Upper lobe of left lung (tissue), 6 donors: ENCODE measurements around the gene MRGPRF. TPM values are rescaled to one million over a fixed set of nuclear protein-coding genes. Genes with fewer than 3 reads are reported as not detected.
A peak's percentile ranks its signal among the peaks of the same experiment; 100 is the strongest.

Source experiments
- ATAC-seq, 2 donors: fragments of 200-7000 bp; cut with Tn5 transposase; one replicate each; pipeline ENCODE4 v1.9.1; 2022; ENCODE audit warnings: mild to moderate bottlenecking in 2 of 2, moderate library complexity in 2 of 2; ENCODE audit not compliant: low FRiP score in 2 of 2
- DNase-seq, 2 donors: peaks; one replicate each; pipeline ENCODE4 v3.0.0-alpha.2; 2019 to 2020
- H3K27ac ChIP-seq, 4 donors: fragments of 200-600 bp; sonication (generic); one replicate each; pipeline ENCODE4 v1.5.1; 2016 to 2019
- H3K27me3 ChIP-seq, 4 donors: fragments of 200-600 bp; sonication (generic); one replicate each; pipeline ENCODE4 v1.5.1; 2017 to 2019
- H3K36me3 ChIP-seq, 4 donors: fragments of 200-600 bp; sonication (generic); one replicate each; pipeline ENCODE4 v1.5.1; 2016 to 2019
- H3K4me1 ChIP-seq, 4 donors: fragments of 200-600 bp; sonication (generic); one replicate each; pipeline ENCODE4 v1.5.1; 2018 to 2019
- H3K4me3 ChIP-seq, 4 donors: fragments of 200-600 bp; sonication (generic); one replicate each; pipeline ENCODE4 v1.5.1; 2017 to 2019; ENCODE audit warnings: mild to moderate bottlenecking in 2 of 4, moderate library complexity in 1 of 4
- H3K9me3 ChIP-seq, 4 donors: fragments of 200-600 bp; sonication (generic); one replicate each; pipeline ENCODE4 v1.5.1; 2018 to 2019
- CTCF ChIP-seq, 6 experiments: fragments of 450-650 bp in 4 of 6; fragments of 200-600 bp in 2 of 6; sonication (generic) in 2 of 6; IDR thresholded peaks; one replicate each; pipeline ENCODE4 v1.5.1; 2016 to 2019; ENCODE audit warnings: antibody characterized with exemption in 6 of 6
- EP300 ChIP-seq, 4 donors: sonication (generic); formaldehyde crosslinking; IDR thresholded peaks; one replicate each; pipeline ENCODE4 v1.5.1; 2017; ENCODE audit warnings: antibody characterized with exemption in 4 of 4, control low read depth in 2 of 4
- POLR2A ChIP-seq, 4 donors: fragments of 450-650 bp; IDR thresholded peaks; one replicate each; pipeline ENCODE4 v1.5.1; 2016 to 2017; ENCODE audit warnings: antibody characterized with exemption in 4 of 4, mild to moderate bottlenecking in 2 of 4
- POLR2AphosphoS5 ChIP-seq, 2 donors: sonication (generic); formaldehyde crosslinking; IDR thresholded peaks; one replicate each; pipeline ENCODE4 v1.5.1; 2017; ENCODE audit warnings: antibody characterized with exemption in 2 of 2
- WGBS, 2 donors: methylation state at CpG; one replicate each; pipeline ENCODE4 v1.1.5; 2017 to 2018; 5-methylcytosine and 5-hydroxymethylcytosine counted together
- total RNA-seq, 6 donors: library from RNA; depleted of rRNA in 4 of 6; stranded (reverse); fragments of >200 nt in 4 of 6; gene quantifications; one replicate each; pipeline versions ENCODE4 v1.1.0 to v1.2.1, GENCODE V29; 2016 to 2021
- donor health status: DM: no; HTN: no; CAD: no; lungs with moderate emphysema.
- donor health status: DM: no; HTN: yes; CAD: no; lungs with severe emphysema.

The MRGPRF gene
- total RNA-seq, 6 donors from 2014 or later: 3.0 to 16.2 (median 10.7) TPM

- TF ChIP-seq EP300 (IDR thresholded peaks at IDR 0.05): no peak
- TF ChIP-seq POLR2AphosphoS5 (IDR thresholded peaks at IDR 0.05): peak in 1 of 2 donors; percentile 11
- Histone ChIP-seq H3K4me3 (peak overlapping the region; percentile 23 to 49 (median 36)), H3K9me3 (no peaks in the 10 kb centered on the region), H3K27ac (peak overlapping the region; percentile 56 to 84 (median 76)), H3K27me3 (peaks cover 0 to 20% (median 10%) of the 10 kb centered on the region in 4 donors), H3K36me3 (no peaks in the 10 kb centered on the region), H3K4me1 (peaks cover 19 to 52% (median 30%) of the 10 kb centered on the region in 4 donors)
- ATAC-seq (no peak), DNase-seq (no peak)
- 36 to 50% methylated on average over 7 to 14 of the region's 21 CpGs for WGBS, 2 donors
These were observed 696 bp downstream of the MRGPRF start for GRCh38 chr11:69012092-69013008.

- Histone ChIP-seq H3K27ac (peak overlapping the region; percentile 56 to 84 (median 76)), H3K27me3 (peaks cover 0 to 20% (median 10%) of the 10 kb centered on the region in 4 donors), H3K36me3 (no peaks in the 10 kb centered on the region), H3K4me1 (peaks cover 19 to 52% (median 30%) of the 10 kb centered on the region in 4 donors), H3K9me3 (no peaks in the 10 kb centered on the region), H3K4me3 (peak overlapping the region; percentile 18 to 49 (median 36))
- WGBS, 2 donors: 67 to 73% methylated on average over 9 of the region's 9 CpGs
- peak in 1 of 2 donors; percentile 35 for DNase-seq
- TF ChIP-seq POLR2A (IDR thresholded peaks at IDR 0.05): no peak
- no peak for TF ChIP-seq CTCF (IDR thresholded peaks at IDR 0.05)
- no peak for TF ChIP-seq EP300 (IDR thresholded peaks at IDR 0.05)
- TF ChIP-seq POLR2AphosphoS5 (IDR thresholded peaks at IDR 0.05): no peak
- ATAC-seq: no peak
These were observed 1.4 kb downstream of the MRGPRF start for GRCh38 chr11:69011624-69012091.

GRCh38 chr11:69010964-69011623, 2.0 kb downstream of the MRGPRF start:
- ATAC-seq (peak in 1 of 2 donors; percentile 75), DNase-seq (peak; percentile 43 to 94)
- H3K4me1 ChIP-seq: peaks cover 19 to 52% (median 30%) of the 10 kb centered on the region in 4 donors
- H3K27ac ChIP-seq: peak overlapping the region; percentile 58 to 84 (median 74)
- H3K27me3 ChIP-seq: peaks cover 0 to 20% (median 10%) of the 10 kb centered on the region in 4 donors
- H3K4me3 ChIP-seq: peak overlapping the region in 3 of 4 donors; percentile 28 to 49 (median 43)
- WGBS, 2 donors: 21 to 35% methylated on average over 4 to 24 of the region's 43 CpGs
- H3K36me3 ChIP-seq: no peaks in the 10 kb centered on the region
- H3K9me3 ChIP-seq: no peaks in the 10 kb centered on the region
- no peak for TF ChIP-seq CTCF (IDR thresholded peaks at IDR 0.05)

GRCh38 chr11:69010361-69010891, 2.6 kb downstream of the MRGPRF start:
- Histone ChIP-seq H3K27me3 (peaks cover 0 to 20% (median 10%) of the 10 kb centered on the region in 4 donors), H3K9me3 (no peaks in the 10 kb centered on the region), H3K27ac (peak overlapping the region; percentile 58 to 84 (median 74)), H3K4me3 (peak overlapping the region in 3 of 4 donors; percentile 28 to 49 (median 43)), H3K36me3 (peaks cover 0 to 3% (median 0%) of the 10 kb centered on the region in 4 donors), H3K4me1 (peaks cover 19 to 52% (median 30%) of the 10 kb centered on the region in 4 donors)
- DNase-seq (no peak), ATAC-seq (no peak)
- TF ChIP-seq POLR2AphosphoS5 (IDR thresholded peaks at IDR 0.05) (no peak), CTCF (IDR thresholded peaks at IDR 0.05) (no peak), POLR2A (IDR thresholded peaks at IDR 0.05) (no peak), EP300 (IDR thresholded peaks at IDR 0.05) (no peak)
- 55% methylated on average over 5 of the region's 9 CpGs; no CpG with 5 or more reads in 1 of the 2 donors for WGBS, 2 donors
